Smooth muscle cell (in vitro differentiated cells): ENCODE results near the gene GALNT10. TPM values are rescaled to one million over a fixed set of nuclear protein-coding genes. Genes with fewer than 3 reads are reported as not detected.
A peak's percentile ranks its signal among the peaks of the same experiment; 100 is the strongest.

ENCODE experiments used
- DNase-seq: peaks from one replicate; lab custom pipeline; 2025; ENCODE audit not compliant: unreplicated experiment; lab: John Stamatoyannopoulos, UW
- H2AFZ ChIP-seq: fragments of 200-600 bp; sonication (generic); 2 replicates; pipeline ENCODE4 v1.6.0; 2016; ENCODE audit warnings: antibody characterized with exemption, low read depth, mild to moderate bottlenecking
- H3F3A ChIP-seq: fragments of 200-600 bp; sonication (generic); 2 replicates; pipeline ENCODE4 v1.6.0; 2017; ENCODE audit warnings: antibody characterized with exemption, low read depth
- H3K27ac ChIP-seq: fragments of 200-600 bp; sonication (generic); 2 replicates; pipeline ENCODE4 v1.5.1; 2016; ENCODE audit warnings: low read depth, mild to moderate bottlenecking
- H3K27me3 ChIP-seq: fragments of 200-600 bp; sonication (generic); 2 replicates; pipeline ENCODE4 v1.6.1; 2016; ENCODE audit warnings: low read depth, mild to moderate bottlenecking
- H3K36me3 ChIP-seq: fragments of 200-600 bp; sonication (generic); 2 replicates; pipeline ENCODE4 v1.5.1; 2016; ENCODE audit warnings: low read depth
- H3K4me1 ChIP-seq: fragments of 200-600 bp; sonication (generic); 2 replicates; pipeline ENCODE4 v1.5.1; 2016; ENCODE audit warnings: low read depth
- H3K4me2 ChIP-seq: fragments of 200-600 bp; sonication (generic); 2 replicates; pipeline ENCODE4 v1.6.0; 2016; ENCODE audit warnings: mild to moderate bottlenecking
- H3K4me3 ChIP-seq: fragments of 200-600 bp; sonication (generic); 2 replicates; pipeline ENCODE4 v1.5.1; 2016; ENCODE audit warnings: mild to moderate bottlenecking
- H3K79me2 ChIP-seq: fragments of 200-600 bp; sonication (generic); 2 replicates; pipeline ENCODE4 v1.6.0; 2016; ENCODE audit warnings: low read depth, mild to moderate bottlenecking
- H3K9ac ChIP-seq: fragments of 200-600 bp; sonication (generic); 2 replicates; pipeline ENCODE4 v1.6.0; 2016; ENCODE audit warnings: low read depth
- H3K9me3 ChIP-seq: fragments of 200-600 bp; sonication (generic); replicated peaks from 2 replicates; pipeline ENCODE4 v1.5.1; 2016; ENCODE audit warnings: low read depth
- H4K20me1 ChIP-seq: fragments of 200-600 bp; sonication (generic); 2 replicates; pipeline ENCODE4 v1.6.0; 2016; ENCODE audit warnings: low read depth
- CTCF ChIP-seq: fragments of 200-600 bp; sonication (generic); IDR thresholded peaks from 2 replicates; pipeline ENCODE4 v1.5.1; 2017; ENCODE audit warnings: borderline replicate concordance, mild to moderate bottlenecking, antibody characterized with exemption; ENCODE audit not compliant: insufficient read depth, poor library complexity, severe bottlenecking
- WGBS: methylation state at CpG from one replicate; pipeline ENCODE4 v1.1.7; 2016; ENCODE audit warnings: low lambda C conversion rate; 5-methylcytosine and 5-hydroxymethylcytosine counted together
- polyA plus RNA-seq: library from polyadenylated mRNA; unstranded; fragments of >200 nt; fragmentation: Nextera tagmentation; extraction: Ambion mirVana; gene quantifications from 2 replicates; pipeline ENCODE4 v1.2.1, GENCODE V29; 2016
- total RNA-seq: library from RNA; depleted of rRNA; stranded (reverse); fragments of >200 nt; gene quantifications from 2 replicates; pipeline ENCODE4 v1.2.3, GENCODE V29; 2014

GALNT10 gene
- total and polyA plus RNA-seq, 2 experiments from 2014 or later = 23.6 to 24.6 TPM

DNA sequence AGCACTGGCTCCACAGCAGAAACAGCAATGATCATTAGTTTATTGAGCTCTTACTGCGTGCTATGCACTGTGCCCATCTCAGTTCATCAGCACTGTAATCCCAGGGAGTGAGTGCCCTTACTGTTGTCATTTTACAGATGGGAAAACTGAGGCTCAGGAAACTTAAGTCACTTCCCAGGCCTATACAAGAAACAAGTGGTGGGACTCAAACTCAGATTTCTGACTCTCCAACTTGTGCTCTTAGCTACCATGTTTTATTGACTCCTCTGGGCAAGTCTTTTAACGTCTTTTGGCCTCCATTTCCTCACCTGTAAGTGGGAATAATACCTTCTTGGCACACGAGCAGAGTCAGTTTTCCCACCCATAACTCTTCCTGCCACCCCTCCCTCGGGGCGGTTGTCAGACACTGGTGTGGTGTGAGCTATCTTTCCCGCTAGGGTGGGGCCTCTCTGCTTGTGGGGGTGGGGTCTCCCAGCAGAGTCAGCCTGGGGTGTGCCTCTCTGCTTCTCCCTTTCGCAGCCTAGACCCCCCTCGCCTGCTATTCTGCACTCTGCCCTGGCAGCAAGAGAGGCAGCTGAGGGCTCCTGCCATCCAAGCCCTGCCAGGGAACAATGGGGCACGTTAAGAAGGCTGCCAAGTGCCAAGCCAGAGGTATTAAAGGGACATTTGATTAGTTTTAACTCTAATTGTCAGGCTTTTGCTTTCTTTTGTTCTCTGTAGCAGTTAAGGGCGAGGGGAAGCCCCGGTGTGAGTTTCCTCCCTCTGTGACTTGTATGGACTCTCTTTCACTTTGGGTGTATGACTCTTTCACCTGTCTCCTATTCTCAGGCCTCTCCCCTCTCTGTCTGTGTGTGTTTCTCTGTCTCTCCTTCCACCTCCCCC lies 12.1 kb downstream of the GALNT10 start:
- no peak overlapping the region for H3K9ac ChIP-seq
- H3K4me2 ChIP-seq = no peak overlapping the region
- peaks cover 7% of the 10 kb centered on the region for H3F3A ChIP-seq
- H3K9me3 ChIP-seq = no peaks in the 10 kb centered on the region
- no peak for DNase-seq
- 79% methylated on average over 11 of the region's 11 CpGs for WGBS
- peaks cover under 1% of the 10 kb centered on the region for H3K4me1 ChIP-seq
- H3K36me3 ChIP-seq = no peaks in the 10 kb centered on the region
- no peak overlapping the region for H3K4me3 ChIP-seq
- H3K27ac ChIP-seq = no peak overlapping the region
- H4K20me1 ChIP-seq = no peaks in the 10 kb centered on the region
- no peak for TF ChIP-seq CTCF
- no peak overlapping the region for H2AFZ ChIP-seq
- H3K79me2 ChIP-seq = peaks cover 16% of the 10 kb centered on the region
- H3K27me3 ChIP-seq = no peaks in the 10 kb centered on the region

DNA sequence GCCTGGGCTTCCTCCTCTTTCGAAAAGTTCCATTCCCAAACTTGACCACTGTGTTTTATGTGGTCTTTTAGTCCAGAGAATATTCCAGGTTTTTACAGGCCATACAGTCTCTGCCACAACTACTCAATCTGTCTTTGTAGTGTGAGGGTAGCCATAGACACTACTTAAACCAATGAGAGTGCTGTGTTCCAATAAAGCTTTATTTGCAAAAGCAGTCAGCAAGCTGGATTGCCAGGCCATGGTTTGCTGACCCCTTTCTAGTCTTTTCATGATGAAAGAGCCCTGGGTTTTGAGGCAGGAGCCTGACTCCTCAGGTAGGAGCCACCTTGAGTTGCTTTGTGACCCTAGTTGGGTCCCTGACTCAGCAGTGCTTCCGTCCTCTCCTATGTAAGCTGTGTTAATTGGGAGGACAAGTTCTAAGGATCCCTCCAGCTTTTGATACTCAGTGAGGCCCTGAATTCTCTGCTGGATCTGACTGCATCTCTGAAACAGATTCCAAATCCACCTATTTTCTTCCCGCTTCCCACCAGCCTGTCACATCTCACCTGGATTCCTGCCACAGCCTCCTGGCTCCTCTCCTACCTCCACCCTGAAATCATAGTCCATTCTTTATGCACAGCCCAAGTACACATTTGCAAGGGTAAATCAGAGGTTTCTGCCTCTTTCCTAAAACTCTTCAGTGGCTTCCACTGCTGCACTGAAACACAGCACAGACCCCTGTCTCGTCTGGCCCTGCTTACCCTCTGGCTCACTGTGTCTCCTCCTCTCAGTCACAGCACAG lies 13.5 kb downstream of the GALNT10 start:
- H3K4me3 ChIP-seq = no peak overlapping the region
- no peaks in the 10 kb centered on the region for H3K4me1 ChIP-seq
- WGBS = 82% methylated on average over 4 of the region's 4 CpGs

DNA sequence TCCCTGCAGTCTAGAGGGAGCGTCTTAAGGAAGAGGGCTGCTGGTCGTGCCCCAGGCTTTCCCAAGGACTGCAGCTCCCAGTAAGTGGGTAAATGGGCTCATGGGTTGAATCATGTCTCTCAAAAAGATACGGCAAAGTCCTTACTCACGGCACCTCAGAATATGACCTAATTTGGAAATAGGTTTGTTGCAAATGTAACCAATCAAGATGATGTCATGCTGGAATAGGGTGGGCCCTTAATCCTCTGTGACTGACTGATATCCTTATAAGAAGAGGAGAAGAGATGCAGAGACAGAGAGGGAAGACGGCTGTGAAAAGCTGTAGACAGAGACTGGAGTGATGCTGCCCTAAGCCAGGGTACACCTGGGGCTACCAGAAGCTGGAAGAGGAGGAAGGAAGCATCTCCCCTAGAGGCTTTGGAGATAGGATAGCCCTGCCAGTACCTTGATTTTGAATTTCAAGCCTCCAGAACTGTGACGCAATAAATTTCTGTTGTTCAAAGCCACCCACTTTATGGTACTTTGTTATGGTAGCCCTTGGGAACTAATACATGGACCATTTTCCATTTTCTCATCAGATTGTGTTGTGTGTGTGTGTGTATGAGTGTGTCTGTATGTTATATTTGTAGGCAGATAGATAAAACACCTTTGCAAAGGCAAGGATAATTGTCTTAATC lies 15.0 kb downstream of the GALNT10 start:
- Histone ChIP-seq H3K4me1 (no peaks in the 10 kb centered on the region), H3K9me3 (no peaks in the 10 kb centered on the region), H3K36me3 (no peaks in the 10 kb centered on the region), H3K27ac (peak overlapping the region; percentile 30), H2AFZ (no peak overlapping the region), H3K9ac (no peak overlapping the region), H3K79me2 (peaks cover 9% of the 10 kb centered on the region), H4K20me1 (no peaks in the 10 kb centered on the region), H3K27me3 (no peaks in the 10 kb centered on the region), H3F3A (no peaks in the 10 kb centered on the region), H3K4me2 (peak overlapping the region; percentile 0), H3K4me3 (no peak overlapping the region)
- TF ChIP-seq CTCF = no peak
- 60% methylated on average over 6 of the region's 6 CpGs for WGBS
- no peak for DNase-seq

More for the DNA sequence above, 13.5 kb downstream of the GALNT10 start:
- H3K4me2 ChIP-seq = no peak overlapping the region
- peaks cover under 1% of the 10 kb centered on the region for H3F3A ChIP-seq
- no peak for TF ChIP-seq CTCF
- no peaks in the 10 kb centered on the region for H3K9me3 ChIP-seq
- no peak overlapping the region for H3K27ac ChIP-seq
- H3K9ac ChIP-seq = no peak overlapping the region
- no peaks in the 10 kb centered on the region for H3K36me3 ChIP-seq
- no peaks in the 10 kb centered on the region for H4K20me1 ChIP-seq
- H2AFZ ChIP-seq = no peak overlapping the region
- no peaks in the 10 kb centered on the region for H3K27me3 ChIP-seq
- DNase-seq = no peak
- peaks cover 16% of the 10 kb centered on the region for H3K79me2 ChIP-seq
